ENCODE data around the gene GADD45B.
"Not testable (repeated sequence)": the region's sequence is repeated elsewhere in the genome, so short reads cannot be mapped to it uniquely, and the experiment has no call there.

GADD45B gene

DNA sequence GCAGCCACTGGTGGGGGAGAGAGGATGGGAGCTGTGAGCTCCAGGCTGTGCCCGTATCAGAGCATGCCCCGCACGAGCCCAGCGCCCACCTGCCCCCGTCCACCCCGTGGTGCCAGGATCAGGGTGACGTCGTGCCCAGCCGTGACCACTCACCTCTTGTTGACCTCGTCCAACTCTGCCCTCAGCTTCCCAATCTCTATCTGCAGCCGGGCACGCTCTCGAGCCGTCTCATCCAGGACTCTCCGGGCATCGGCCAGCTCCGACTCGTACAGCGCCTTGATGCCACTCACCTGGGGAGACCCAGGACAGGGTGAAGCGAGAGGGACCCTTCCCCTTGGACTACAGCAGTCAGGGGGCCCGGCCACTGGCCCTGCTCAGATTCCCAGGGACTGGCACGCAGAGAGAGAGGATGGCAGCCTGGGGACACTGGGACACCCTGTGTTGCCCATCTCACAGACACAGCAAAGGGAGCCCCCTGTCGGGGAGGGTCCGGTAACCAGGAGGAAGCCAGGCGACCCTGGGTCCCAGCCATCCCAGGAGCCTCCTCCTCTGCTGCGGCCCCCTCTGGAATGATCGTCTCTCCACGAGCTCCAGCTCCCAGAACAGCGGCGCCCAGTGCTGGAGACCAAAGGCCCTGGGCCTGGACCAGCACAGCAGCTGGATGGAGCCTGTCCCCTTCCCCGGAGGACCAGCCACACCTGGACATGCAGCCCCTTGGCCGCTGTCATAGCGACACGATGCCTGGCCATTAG is 31.5 kb upstream of the GADD45B start:
- DNase-seq (ENCODE audit: low read depth) = no peak

DNA sequence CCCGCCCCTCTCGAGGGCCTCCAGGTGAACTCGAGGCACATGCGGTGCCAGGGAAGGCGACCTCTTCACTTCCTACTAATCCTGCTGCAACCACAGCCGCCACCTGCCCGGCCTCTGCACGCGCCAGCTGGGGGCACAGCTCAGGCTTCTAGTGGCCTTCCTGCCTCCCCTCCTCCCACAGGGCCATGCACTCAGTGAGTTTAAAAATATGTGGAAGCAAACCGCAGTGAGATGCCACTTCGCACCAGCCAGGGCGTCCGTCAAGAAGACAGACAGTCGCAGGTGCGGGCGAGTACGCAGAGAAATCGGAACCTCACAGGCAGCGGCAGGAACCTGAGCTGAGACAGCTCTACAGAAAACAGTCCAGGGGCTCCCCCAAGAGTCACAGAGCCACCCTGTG is 29.5 kb upstream of the GADD45B start:
- no peak for DNase-seq (ENCODE audit: low read depth)

DNA sequence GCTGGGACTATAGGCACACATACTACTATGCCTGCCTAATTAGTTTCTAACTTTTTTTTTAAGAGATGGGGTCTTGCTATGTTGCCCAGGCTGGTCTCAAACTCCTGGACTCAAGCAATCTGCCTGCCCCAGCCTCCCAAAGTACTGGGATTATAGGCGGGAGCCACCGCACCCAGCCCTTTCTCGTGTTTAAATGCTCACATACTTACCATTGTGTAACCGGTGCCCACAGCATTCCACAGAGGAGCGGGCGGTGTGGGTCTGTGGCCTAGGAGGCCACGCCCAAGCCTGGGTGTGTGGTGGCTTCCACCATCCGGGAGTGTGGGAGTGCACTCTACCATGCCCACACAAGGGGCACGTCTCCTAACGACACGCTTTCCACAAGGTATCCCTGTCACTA is 26.9 kb upstream of the GADD45B start:
- DNase-seq (ENCODE audit: low read depth) = no peak

DNA sequence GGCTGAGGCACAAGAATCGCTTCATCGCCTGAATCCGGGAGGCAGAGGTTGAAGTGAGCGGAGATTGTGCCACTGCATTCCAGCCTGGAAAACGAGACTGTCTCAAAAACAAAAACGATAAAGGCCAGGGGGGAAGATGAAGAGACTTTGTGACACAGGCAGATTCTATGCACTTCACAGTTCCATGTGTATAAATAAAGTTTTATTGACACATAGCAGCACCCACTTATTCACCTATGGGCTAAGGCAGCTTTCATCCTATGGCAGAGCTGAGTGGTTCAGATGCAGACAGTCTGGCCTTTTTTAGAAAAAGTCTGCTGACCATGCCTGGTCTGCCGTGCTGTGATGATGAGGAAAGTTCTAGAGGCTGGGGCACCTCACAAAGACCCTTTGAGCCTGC is 24.8 kb upstream of the GADD45B start:
- no peak for DNase-seq (ENCODE audit: low read depth)

DNA sequence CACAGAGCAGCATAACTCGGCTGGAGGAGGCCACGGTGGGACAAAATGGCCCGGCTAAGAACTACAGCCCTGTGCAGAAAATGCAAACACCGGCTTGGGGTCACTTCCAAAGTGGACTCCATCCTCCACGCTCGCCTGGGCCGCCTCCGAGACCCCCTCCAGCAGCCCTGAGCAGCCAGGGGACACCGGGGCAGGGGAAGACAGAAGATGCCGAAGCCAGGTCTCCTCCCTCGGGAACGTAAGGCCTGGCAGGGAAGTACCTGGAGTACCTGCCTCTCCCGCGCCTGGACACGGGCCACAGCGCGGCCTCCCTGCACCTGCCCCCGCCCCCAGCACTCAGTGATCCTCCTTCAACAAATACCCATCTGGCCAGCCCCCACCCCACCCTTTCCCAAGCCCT is 24.2 kb upstream of the GADD45B start:
- DNase-seq (ENCODE audit: low read depth) = no peak

DNA sequence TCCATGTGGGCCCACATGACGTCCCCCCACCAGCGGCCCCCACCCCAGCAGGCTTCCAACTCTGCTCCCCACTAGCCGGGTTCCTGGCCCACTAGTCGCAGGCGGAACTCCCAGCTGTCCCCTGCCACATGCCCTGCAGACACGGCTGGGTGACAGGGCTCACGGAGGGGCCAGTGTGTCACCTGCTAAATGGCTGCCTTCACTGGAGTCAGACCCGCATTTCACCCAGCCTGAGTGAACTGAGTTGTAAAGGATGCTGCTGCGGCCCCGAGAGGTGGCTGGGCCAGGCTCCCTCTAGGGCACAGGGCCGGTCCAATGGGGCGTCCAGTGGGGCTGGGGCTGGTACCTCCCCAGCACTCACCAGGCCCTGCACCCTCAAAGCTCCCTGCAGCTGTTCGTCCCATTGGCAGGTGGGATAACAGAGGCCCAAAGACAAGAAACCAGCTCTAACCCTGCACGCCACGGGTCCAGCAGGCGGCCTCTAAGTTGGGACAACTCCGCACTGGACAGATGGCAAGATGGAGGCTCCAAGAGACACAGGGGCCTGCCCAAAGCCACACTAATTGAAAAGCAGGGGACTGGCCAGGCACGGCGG is 22.4 kb upstream of the GADD45B start:
- DNase-seq (ENCODE audit: low read depth) = no peak

DNA sequence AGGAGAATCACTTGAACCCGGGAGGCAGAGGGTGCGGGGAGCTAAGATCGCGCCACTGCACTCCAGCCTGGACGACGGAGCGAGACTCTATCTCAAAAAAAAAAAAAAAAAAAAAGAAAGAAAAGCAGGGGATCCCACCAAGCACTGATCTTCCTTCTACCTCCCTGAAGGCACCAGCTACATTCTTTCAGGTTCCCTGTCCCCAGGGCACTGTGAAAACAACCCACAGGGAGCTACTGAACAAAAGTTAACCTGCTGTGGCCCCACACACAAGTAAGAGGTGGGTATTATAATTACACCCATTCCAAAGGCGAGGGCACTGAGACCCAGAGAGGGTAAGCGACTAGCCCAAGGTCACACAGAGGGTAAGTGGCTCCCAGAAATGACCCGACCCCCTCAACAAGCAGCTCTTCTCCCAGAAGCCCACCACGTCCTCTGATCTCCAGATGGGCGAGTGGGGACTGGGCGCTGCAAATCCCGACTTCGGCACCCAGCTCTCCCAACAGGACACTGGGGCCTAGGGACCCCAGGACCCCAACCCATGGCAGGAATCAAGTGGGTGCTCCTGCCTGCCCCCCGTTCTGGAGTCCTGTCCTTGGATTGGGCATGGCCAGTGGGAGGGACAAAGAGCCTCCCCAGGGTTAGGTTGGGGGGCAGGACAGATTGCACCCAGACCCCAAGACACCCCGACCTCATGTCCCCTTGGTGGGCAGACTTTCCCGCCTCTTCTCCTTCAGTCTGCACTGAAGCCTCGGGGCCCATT is 21.5 kb upstream of the GADD45B start:
- DNase-seq (ENCODE audit: low read depth) = no peak

DNA sequence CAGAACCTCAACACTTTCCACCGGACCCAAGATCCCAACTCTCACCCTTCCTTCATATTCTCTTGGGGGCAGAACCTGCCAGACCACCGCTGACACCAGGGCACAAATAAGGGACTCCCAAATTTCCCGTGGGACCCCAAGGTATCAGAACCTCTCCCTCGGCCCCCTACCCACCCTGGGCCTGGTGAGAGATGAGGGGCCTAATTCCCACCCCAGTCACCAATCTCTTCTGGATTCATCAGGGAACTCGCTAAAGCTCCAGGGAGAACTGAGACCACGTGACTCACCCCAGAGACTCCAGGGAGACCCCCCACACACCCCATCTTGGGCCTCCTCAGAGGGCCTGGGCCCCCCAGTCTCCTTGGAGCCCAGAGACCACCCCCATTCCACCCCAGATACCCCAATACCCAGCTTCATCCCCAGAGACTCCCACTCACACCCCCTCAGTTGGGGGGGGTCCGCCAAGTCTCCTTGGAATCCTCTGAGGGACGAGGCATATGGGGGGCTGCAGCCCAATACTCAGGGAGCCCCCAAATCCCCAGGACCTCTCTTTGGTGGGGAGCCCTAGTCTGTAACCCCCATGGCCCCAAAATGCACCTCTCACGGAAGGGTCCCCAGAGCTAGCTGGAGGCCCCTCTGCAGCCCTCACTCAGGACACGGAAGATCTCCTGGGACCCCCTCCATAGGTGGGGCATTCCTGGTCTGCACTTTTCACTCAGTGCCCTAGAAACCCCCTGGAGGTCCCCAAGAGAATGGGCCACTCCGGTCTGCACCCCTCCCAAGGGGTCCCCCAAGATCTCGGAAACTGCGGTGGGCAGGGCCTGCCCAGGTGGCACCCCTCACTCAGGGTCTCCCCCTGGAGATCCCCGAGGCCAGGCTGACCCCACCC is 20.7 kb upstream of the GADD45B start:
- no peak for DNase-seq (ENCODE audit: low read depth)

DNA sequence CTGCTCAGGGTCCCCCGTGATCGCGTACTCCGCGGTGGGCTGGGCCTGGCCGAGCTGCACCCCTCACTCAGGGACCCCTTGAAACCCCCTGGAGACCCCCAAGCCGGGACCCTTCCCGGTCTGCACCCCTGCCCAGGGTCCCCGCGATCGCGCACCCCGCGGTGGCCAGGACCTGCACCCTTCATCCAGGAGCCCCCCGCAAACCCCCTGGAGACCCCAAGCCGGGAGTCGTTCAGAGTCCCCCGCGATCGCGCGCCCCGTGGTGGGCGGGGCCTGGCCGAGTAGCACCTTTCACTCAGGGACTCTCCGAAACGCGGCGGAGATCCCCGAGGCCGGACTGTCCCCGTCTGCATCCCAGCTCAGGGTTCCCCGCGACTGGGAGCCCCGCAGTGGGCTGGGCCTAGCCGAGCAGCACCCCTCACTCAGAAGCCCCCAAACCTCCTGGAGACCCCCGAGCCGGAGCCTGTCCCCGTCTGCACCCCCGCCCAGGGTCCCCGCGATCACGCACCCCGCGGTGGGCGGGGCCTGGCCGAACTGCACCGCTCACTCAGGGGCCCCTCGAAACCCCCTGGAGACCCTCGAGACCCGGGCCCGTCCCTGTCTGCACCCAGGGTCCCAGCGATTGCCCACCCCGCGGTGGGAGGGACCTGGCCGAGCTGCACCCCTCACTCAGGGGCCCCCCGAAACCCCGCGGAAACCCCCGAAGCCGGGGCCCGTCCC is 19.9 kb upstream of the GADD45B start:
- no peak for DNase-seq (ENCODE audit: low read depth)

DNA sequence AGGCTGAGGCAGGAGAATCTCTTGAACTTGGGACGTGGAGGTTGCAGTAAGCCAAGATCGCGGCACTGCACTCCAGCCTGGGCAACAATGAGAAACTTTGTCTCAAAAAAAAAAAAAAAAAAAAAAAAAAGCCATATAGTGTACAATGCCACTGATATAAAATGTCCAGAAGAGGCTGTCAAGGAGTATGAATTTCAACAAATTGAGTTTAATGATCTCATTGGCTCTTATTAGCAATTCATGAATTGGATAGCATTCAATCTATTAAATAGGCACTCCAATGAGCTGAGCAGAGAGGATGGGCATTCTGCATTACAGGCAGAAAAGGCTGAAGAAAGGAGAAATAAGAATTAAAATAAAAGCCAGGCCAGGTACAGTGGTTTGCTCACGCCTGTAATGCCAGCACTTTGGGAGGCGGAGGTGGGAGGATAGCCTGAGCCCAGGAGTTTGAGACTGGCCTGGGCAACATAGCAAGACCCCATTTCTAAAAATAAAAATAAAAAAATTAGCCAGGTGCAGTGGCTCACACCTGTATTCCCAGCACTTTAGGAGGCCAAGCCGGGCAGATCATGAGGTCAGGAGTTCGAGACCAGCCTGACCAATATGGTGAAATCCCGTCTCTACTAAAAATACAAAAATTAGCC is 18.4 kb upstream of the GADD45B start:
- DNase-seq (ENCODE audit: low read depth) = no peak

DNA sequence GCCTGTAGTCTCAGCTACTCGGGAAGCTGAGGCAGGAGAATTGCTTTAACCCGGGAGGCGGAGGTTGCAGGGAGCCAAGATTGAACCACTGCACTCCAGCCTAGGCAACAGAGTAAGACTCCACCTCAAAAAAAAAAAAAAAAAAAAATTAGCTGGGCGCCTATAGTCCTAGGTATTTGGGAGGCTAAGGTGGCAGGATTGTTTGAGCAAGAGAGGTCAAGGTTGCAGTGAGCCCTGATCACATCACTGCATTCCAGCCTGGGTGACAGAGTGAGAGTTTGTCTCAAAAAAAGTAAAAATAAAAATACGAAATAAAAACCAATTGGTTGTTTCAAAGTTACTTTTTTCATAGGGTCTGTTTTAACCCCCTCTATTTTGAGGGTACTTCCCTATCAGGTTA is 17.9 kb upstream of the GADD45B start:
- no peak for DNase-seq (ENCODE audit: low read depth)

DNA sequence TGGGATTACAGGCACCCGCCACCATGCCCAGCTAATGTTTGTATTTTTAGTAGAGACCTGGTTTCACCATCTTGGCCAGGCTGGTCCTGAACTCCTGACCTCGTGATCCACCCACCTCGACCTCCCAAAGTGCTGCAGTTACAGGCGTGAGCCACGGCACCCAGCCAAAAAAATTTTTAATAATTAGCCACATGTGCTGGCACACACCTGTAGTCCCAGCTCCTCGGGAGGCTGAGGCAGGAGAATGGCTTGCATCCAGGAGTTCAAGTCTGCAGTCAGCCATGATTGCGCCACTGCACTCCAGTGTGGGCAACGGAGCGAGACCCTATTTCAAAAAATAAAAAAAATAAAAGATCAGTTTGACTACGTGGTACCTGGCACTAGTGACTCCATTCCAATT is 17.2 kb upstream of the GADD45B start:
- DNase-seq (ENCODE audit: low read depth) = not testable (repeated sequence)

DNA sequence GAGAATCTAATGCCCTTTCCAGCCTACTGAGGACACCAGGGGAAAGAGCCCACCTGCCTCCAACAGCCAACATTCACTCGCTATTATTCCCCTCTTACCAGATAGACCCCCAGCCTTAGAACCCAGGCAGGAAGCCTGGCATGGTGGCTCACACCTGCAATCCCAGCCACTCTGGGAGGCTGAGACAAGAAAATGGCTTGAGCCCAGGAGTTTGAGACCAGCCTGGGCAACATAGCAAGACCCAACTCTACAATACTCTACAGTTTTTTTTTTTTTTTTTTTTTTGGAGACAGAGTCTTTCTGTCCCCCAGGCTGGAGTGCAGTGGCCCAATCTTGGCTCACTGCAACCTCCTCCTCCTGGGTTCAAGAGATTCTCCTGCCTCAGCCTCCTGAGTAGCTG is 15.7 kb upstream of the GADD45B start:
- no peak for DNase-seq (ENCODE audit: low read depth)

DNA sequence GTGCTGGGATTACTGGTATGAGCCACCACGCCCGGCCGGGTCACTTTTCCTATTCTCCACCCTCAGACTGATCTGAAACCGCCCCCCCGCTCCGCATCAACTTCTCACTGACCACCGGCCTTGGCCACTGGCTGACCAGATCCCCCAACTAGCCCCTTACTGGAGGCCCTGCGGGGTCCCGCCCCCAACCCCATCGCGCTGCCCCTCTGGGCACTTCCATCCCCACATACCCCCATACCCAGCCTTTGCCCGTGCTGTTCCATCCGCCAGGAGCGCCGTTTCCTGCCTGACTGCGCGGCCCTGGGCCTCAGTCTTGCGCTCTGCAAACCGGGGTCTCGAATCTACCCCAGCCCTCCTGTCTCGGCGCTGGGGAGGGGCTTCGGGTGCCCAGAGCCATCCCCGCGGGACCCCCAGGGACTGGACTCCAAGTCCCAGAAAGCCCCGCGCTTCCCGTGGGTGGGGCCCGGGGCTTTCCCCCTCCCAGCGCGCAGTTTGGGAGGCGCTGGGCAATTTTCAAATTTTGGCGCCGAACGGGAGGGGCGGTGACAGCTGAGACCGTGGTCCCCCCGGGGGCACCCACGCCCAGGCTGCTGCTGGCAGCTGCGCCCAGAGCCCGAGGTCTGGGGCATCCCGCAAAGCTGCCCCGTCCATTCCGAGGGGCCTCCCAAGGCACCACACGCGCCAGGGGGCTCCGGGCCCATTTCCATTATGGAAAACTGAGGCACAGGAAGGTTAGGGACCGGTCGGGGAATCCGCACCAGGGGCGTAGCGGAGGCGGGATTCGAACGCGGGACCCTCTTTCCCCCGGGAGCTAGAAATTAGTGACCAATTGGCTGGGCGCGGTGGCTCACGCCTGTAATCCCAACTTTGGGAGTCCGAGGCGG is 13.9 kb upstream of the GADD45B start:
- DNase-seq (ENCODE audit: low read depth) = no peak

DNA sequence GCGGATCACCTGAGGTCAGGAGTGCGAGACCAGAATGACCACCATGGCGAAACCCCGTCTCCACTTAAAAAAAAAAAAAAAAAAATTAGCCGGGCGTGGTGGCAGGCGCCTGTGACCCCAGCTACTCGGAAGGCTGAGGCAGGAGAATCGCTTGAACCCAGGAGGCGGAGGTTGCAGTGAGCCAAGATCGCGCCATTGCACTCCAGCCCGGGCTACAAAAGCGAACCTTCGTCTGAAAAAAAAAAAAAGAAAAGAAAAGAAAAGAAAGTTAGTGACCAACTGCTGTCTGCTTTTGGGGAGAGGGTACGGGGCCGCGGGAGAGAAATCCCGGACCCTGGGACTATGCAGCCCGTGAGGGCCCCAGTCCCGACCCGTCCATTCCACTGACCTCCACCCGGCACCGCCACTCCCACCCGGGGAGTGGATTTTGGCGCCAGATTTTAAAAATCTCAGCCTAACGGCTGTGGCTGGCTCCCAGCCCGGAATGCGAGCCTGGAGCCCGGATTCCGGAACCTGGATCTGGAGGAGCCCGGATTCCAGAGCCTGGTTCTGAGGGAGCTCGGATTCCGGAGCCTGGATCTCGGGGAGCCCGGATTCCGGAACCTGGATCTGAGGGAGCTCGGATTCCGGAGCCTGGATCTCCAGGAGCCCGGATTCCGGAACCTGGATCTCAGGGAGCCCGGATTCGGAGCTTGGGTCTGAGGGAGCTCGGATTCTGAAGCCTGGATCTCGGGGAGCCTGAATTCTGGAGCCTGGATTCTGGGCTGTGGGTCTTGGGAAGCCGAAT is 13.1 kb upstream of the GADD45B start:
- peak; percentile 86 for DNase-seq (ENCODE audit: low read depth)

DNA sequence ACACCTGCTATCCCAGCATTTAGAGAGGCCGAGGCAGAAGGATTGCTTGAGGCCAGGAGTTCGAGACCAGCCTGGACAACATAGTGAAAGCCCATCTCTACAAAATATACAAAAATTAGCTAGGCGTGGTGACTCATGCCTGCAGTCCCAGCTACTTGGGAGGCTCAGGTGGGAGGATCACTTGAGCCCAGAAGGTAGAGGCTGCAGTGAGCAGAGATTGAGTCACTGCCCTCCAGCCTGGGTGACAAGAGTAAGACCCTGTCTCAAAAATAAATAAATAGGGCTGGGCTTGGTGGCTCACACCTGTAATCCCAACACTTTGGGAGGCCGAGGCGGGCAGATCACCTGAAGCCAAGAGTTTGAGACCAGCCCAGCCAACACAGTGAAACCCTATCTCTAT is 12.2 kb upstream of the GADD45B start:
- not testable (repeated sequence) for DNase-seq (ENCODE audit: low read depth)

DNA sequence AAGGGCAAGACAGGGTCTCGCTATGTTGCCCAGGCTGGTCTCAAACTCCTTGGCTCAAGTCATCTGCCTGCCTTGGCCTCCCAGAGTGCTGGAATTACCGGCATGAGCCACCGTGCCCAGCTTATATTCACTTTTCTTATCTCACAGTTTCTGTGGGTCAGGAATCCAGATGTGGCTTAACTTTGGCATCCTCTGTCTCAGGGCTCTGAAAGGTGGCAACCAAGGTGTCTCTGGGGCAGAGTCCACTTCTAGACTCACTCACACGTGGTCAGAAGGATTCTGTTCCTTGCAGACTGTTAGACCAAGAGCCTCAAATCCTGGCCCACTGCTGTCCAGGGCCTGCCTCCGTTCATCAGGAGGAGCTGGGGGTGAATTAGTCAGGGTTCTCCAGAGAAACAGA is 11.5 kb upstream of the GADD45B start:
- no peak for DNase-seq (ENCODE audit: low read depth)

DNA sequence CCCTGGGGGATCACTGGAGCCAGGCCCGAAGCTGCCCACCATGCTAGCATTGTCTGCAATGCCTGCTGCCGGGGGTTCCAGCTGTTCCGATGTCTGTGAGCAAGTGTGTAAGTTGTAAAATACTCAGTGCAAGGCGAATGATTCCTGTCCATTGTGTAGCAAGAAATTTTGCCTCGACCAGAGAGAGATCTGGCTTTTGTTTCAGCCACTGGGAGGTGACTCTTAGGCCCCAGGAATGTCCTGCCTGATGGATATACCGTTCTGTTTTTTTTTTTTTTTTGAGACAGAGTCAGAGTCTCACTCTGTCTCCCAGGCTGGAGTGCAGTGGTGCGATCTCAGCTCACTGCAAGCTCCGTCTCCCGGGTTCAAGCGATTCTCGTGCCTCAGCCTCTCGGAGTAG is 7.3 kb upstream of the GADD45B start:
- DNase-seq (ENCODE audit: low read depth) = no peak

Data from fibroblast of the conjunctiva (primary cell).